Panc1 (cell line): ENCODE measurements around the gene PCSK2.

Experiments used
- POLR2AphosphoS5 ChIP-seq: IDR thresholded peaks from 2 replicates; pipeline ENCODE4 v1.6.1; 2012; ENCODE audit warnings: mild to moderate bottlenecking, low read depth, low read length, moderate library complexity
- REST ChIP-seq, 2 experiments: IDR thresholded peaks; 2 replicates each; pipeline ENCODE4 v1.6.1; 2011 to 2012; ENCODE audit warnings: low read depth in 2 of 2, control low read depth in 1 of 2, low read length in 1 of 2, mild to moderate bottlenecking in 1 of 2, moderate library complexity in 1 of 2; ENCODE audit not compliant: insufficient read depth in 1 of 2
- SIN3A ChIP-seq: IDR thresholded peaks from 2 replicates; pipeline ENCODE4 v1.6.1; 2012; ENCODE audit warnings: low read depth, mild to moderate bottlenecking, low read length, moderate library complexity, borderline replicate concordance; ENCODE audit not compliant: insufficient read depth
- TCF7L2 ChIP-seq: IDR thresholded peaks from 2 replicates; pipeline ENCODE4 v1.6.1; 2011; ENCODE audit warnings: mild to moderate bottlenecking, low read depth, low read length, inconsistent platforms
- TF ChIP-seq, protein P1 (sequence below): fragments of 450-650 bp; IDR thresholded peaks from 2 replicates; pipeline ENCODE4 v1.5.1; 2017; ENCODE audit warnings: mild to moderate bottlenecking

GRCh38 chr20:17493173-17493572, 266.3 kb downstream of the PCSK2 start:
- TF ChIP-seq SIN3A: no peak
- TF ChIP-seq, protein P1, sequence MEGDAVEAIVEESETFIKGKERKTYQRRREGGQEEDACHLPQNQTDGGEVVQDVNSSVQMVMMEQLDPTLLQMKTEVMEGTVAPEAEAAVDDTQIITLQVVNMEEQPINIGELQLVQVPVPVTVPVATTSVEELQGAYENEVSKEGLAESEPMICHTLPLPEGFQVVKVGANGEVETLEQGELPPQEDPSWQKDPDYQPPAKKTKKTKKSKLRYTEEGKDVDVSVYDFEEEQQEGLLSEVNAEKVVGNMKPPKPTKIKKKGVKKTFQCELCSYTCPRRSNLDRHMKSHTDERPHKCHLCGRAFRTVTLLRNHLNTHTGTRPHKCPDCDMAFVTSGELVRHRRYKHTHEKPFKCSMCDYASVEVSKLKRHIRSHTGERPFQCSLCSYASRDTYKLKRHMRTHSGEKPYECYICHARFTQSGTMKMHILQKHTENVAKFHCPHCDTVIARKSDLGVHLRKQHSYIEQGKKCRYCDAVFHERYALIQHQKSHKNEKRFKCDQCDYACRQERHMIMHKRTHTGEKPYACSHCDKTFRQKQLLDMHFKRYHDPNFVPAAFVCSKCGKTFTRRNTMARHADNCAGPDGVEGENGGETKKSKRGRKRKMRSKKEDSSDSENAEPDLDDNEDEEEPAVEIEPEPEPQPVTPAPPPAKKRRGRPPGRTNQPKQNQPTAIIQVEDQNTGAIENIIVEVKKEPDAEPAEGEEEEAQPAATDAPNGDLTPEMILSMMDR: no peak
- TF ChIP-seq TCF7L2: no peak
- TF ChIP-seq POLR2AphosphoS5: no peak
- TF ChIP-seq REST (IDR thresholded peaks at IDR 0.05; ENCODE audit: insufficient read depth in 1 of 2, low read depth in 2 of 2, low read length in 1 of 2): no peak
